K562 (cell line): Measurements from ENCODE around the gene DAB1. TPM values are rescaled to one million over a fixed set of nuclear protein-coding genes. Genes with fewer than 3 reads are reported as not detected.

Source experiments
- ATAC-seq: fragments of 200-7000 bp; cut with Tn5 transposase; 3 replicates; pipeline ENCODE4 v1.9.1; 2020; ENCODE audit warnings: moderate library complexity
- BruUV-seq: library from RNA; stranded (reverse); fragments of 400-500 nt; replicated peaks from 2 replicates; lab custom pipeline; 2021; lab: Mats Ljungman, UMichigan
- CTCF ChIA-PET: fragments of 300-600 bp; formaldehyde crosslinking; extraction: SDS; loops from one replicate; lab custom pipeline; 2021; ENCODE audit warnings: low intra/inter-chr PET ratio; lab: Yijun Ruan, JAX
- POLR2A ChIA-PET: fragments of 300-600, 350-650 bp; sonication (Branson Sonifier 250); formaldehyde crosslinking; extraction: SDS; loops from one replicate; lab custom pipeline; 2021; ENCODE audit warnings: antibody characterized with exemption, inconsistent platforms; lab: Yijun Ruan, JAX
- DNase-seq, 4 experiments: peaks; one replicate each; pipeline versions ENCODE4 v3.0.0 to v3.0.0-alpha.2; 2011 to 2018; ENCODE audit warnings: low spot score in 3 of 4, mixed read lengths in 3 of 4; ENCODE audit errors: extremely low read depth in 1 of 4
- FAIRE-seq: peaks from 2 replicates; lab custom pipeline; 2011; peaks lifted over from hg19 to GRCh38; lab: Jason Lieb, UNC
- H2AFZ ChIP-seq: 2 replicates; pipeline ENCODE4 v1.6.0; 2011; ENCODE audit warnings: low read depth, low read length, control low read depth, inconsistent platforms
- H3K27ac ChIP-seq: fragments of 200-600 bp; 3 replicates; pipeline ENCODE4 v1.8.0; 2011; ENCODE audit warnings: low read depth, mild to moderate bottlenecking, control low read depth, inconsistent platforms, low read length, moderate library complexity, mixed read lengths; ENCODE audit errors: extremely low read depth
- H3K27me3 ChIP-seq, 2 experiments: fragments of 300-600 bp in 1 of 2; 2 replicates in 1 of 2; 3 replicates in 1 of 2; pipeline versions ENCODE4 v1.6.0 to v1.8.0; 2011; ENCODE audit warnings: inconsistent platforms in 2 of 2, low read length in 2 of 2, mild to moderate bottlenecking in 1 of 2, mixed read lengths in 1 of 2, moderate library complexity in 1 of 2; ENCODE audit not compliant: control insufficient read depth in 2 of 2, insufficient read depth in 2 of 2
- H3K36me3 ChIP-seq: fragments of 300-600 bp; 3 replicates; pipeline ENCODE4 v1.8.0; 2011; ENCODE audit warnings: mild to moderate bottlenecking, low read length, inconsistent platforms; ENCODE audit not compliant: control insufficient read depth, insufficient read depth
- H3K4me1 ChIP-seq, 2 experiments: fragments of 200-600 bp in 1 of 2; replicated peaks in 1 of 2; 2 replicates in 1 of 2; 3 replicates in 1 of 2; pipeline versions ENCODE4 v1.5.1 to v1.8.0; 2011; ENCODE audit warnings: inconsistent platforms in 2 of 2, low read length in 2 of 2, mild to moderate bottlenecking in 1 of 2, mixed read lengths in 1 of 2, moderate library complexity in 1 of 2; ENCODE audit not compliant: control insufficient read depth in 2 of 2, insufficient read depth in 2 of 2
- H3K4me2 ChIP-seq: 2 replicates; pipeline ENCODE4 v1.6.1; 2011; ENCODE audit warnings: low read length, control low read depth, inconsistent platforms, mixed read lengths; ENCODE audit not compliant: insufficient read depth
- H3K4me3 ChIP-seq: fragments of 200-600 bp; sonication (generic), shearing (Covaris generic); 2 replicates; pipeline ENCODE4 v1.5.1; 2016; ENCODE audit warnings: control low read depth, inconsistent platforms
- H3K79me2 ChIP-seq: fragments of 200-600 bp; 3 replicates; pipeline ENCODE4 v1.8.0; 2011; ENCODE audit warnings: low read length, inconsistent platforms; ENCODE audit not compliant: control insufficient read depth, insufficient read depth
- H3K9ac ChIP-seq, 2 experiments: 2 replicates each; pipeline versions ENCODE4 v1.6.0 to v1.6.1; 2011; ENCODE audit warnings: low read depth in 2 of 2, low read length in 2 of 2, control low read depth in 1 of 2, inconsistent platforms in 1 of 2, mild to moderate bottlenecking in 1 of 2, mixed read lengths in 1 of 2; ENCODE audit not compliant: insufficient read depth in 1 of 2
- H3K9me1 ChIP-seq: one replicate; pipeline ENCODE4 v1.6.0; 2011; ENCODE audit warnings: inconsistent platforms, mild to moderate bottlenecking, low read length, moderate library complexity; ENCODE audit not compliant: control insufficient read depth, insufficient read depth
- H3K9me3 ChIP-seq: replicated peaks from 2 replicates; pipeline ENCODE4 v1.5.1; 2011; ENCODE audit warnings: low read depth, low read length, inconsistent platforms; ENCODE audit not compliant: control insufficient read depth, insufficient read depth
- H4K20me1 ChIP-seq: replicated peaks from 2 replicates; pipeline ENCODE4 v1.6.1; 2011; ENCODE audit warnings: low read length, inconsistent platforms, mixed read lengths; ENCODE audit not compliant: control insufficient read depth, insufficient read depth
- CC2D1A ChIP-seq: fragments of 450-650 bp; IDR thresholded peaks from 2 replicates; pipeline ENCODE4 v1.6.1; 2017; ENCODE audit warnings: mild to moderate bottlenecking
- DDX20 ChIP-seq: fragments of 450-650 bp; IDR thresholded peaks from 2 replicates; pipeline ENCODE4 v1.6.1; 2016; ENCODE audit warnings: missing genetic modification characterization, low read depth, mild to moderate bottlenecking, missing compliant biosample characterization, moderate library complexity
- ETV1 ChIP-seq: fragments of 450-650 bp; conservative IDR thresholded peaks from 2 replicates; pipeline ENCODE4 v1.6.1; 2016; ENCODE audit warnings: missing genetic modification characterization, control low read depth, low read depth, missing compliant biosample characterization
- HIVEP1 ChIP-seq: fragments of 250-450 bp; sonication (Bioruptor Pico); IDR thresholded peaks from 2 replicates; pipeline ENCODE4 v1.4.0; 2020; ENCODE audit warnings: mild to moderate bottlenecking
- NCOA2 ChIP-seq, 2 experiments: fragments of 450-650 bp; IDR thresholded peaks; 2 replicates each; pipeline ENCODE4 v1.6.1; 2018; ENCODE audit warnings: mild to moderate bottlenecking in 2 of 2, moderate library complexity in 1 of 2; ENCODE audit not compliant: partially characterized antibody in 2 of 2
- NFE2 ChIP-seq: IDR thresholded peaks from 2 replicates; pipeline ENCODE4 v1.6.1; 2014; ENCODE audit warnings: antibody characterized with exemption, low read depth
- NR2C2 ChIP-seq, 2 experiments: fragments of 200-800 bp in 1 of 2; sonication (Bioruptor generic) in 1 of 2; sonication (generic) in 1 of 2; formaldehyde crosslinking in 1 of 2; IDR thresholded peaks; 2 replicates each; pipeline versions ENCODE4 v1.6.1 to v1.8.0; 2016 to 2022; ENCODE audit warnings: mild to moderate bottlenecking in 1 of 2, missing compliant biosample characterization in 1 of 2, missing genetic modification characterization in 1 of 2, missing genetic modification reagents in 1 of 2
- PHTF2 ChIP-seq: fragments of 250-450 bp; sonication (Bioruptor Pico); IDR thresholded peaks from 2 replicates; pipeline ENCODE4 v1.5.0; 2021; ENCODE audit warnings: mild to moderate bottlenecking
- RNF2 ChIP-seq: sonication (generic); IDR thresholded peaks from 2 replicates; pipeline ENCODE4 v1.6.1; 2016
- SIRT6 ChIP-seq: IDR thresholded peaks from one replicate; pipeline ENCODE4 v1.6.1; 2012; ENCODE audit warnings: low read depth, mild to moderate bottlenecking, control low read depth, inconsistent platforms, low read length, moderate library complexity
- SRSF3 ChIP-seq: fragments of 200-400 bp; formaldehyde crosslinking; IDR thresholded peaks from 2 replicates; pipeline ENCODE4 v1.6.1; 2016; ENCODE audit warnings: mild to moderate bottlenecking, low read length, moderate library complexity; ENCODE audit not compliant: insufficient read depth
- STAT5B ChIP-seq: fragments of 250-450 bp; sonication (Bioruptor Pico); IDR thresholded peaks from 2 replicates; pipeline ENCODE4 v1.8.0; 2021; ENCODE audit warnings: mild to moderate bottlenecking, inconsistent platforms
- SUPT5H ChIP-seq: fragments of 450-650 bp; IDR thresholded peaks from 2 replicates; pipeline ENCODE4 v1.6.1; 2016
- ZEB2 ChIP-seq: fragments of 450-650 bp; IDR thresholded peaks from 2 replicates; pipeline ENCODE4 v1.6.1; 2016
- ZFP36 ChIP-seq: fragments of 150-350 bp; IDR thresholded peaks from 2 replicates; pipeline ENCODE4 v1.6.1; 2018; ENCODE audit warnings: low read length, low read depth; ENCODE audit not compliant: partially characterized antibody
- ZNF197 ChIP-seq: fragments of 200-800 bp; sonication (Bioruptor generic); IDR thresholded peaks from 2 replicates; pipeline ENCODE4 v1.6.1; 2016; ENCODE audit warnings: low read depth, missing genetic modification characterization, missing compliant biosample characterization
- ZNF23 ChIP-seq: fragments of 250-450 bp; sonication (Bioruptor Pico); IDR thresholded peaks from 2 replicates; pipeline ENCODE4 v1.4.0; 2020; ENCODE audit warnings: mild to moderate bottlenecking
- ZNF668 ChIP-seq: fragments of 250-450 bp; sonication (Bioruptor Pico); IDR thresholded peaks from 2 replicates; pipeline ENCODE4 v1.8.0; 2022; ENCODE audit warnings: mild to moderate bottlenecking, inconsistent platforms
- ZNF77 ChIP-seq: fragments of 250-450 bp; sonication (Bioruptor Pico); IDR thresholded peaks from 2 replicates; pipeline ENCODE4 v1.5.0; 2020
- WGBS: fragments of 100-300 bp; shearing (Covaris generic); methylation state at CpG from one replicate; pipeline ENCODE4 v1.1.6; 2016; ENCODE audit warnings: low coverage, mixed read lengths; ENCODE audit not compliant: insufficient coverage; ENCODE audit errors: missing lambda C conversion rate; 5-methylcytosine and 5-hydroxymethylcytosine counted together
- in situ Hi-C: fragments of 300-500 bp; cut with MboI; formaldehyde crosslinking; loops from 4 replicates; pipeline ENCODE4 v1.15.0; 2018; ENCODE audit warnings: inconsistent platforms, mixed read lengths
- intact Hi-C: fragments of 100-400 bp; cut with micrococcal nuclease; formaldehyde crosslinking; loops from 2 replicates; pipeline ENCODE4 v1.14.2; 2022
- polyA plus RNA-seq, 8 experiments: library from polyadenylated mRNA; depleted of rRNA in 4 of 8; stranded (reverse) in 5 of 8; unstranded in 3 of 8; fragments of >200 nt; fragmentation: Nextera tagmentation in 2 of 8; fragmentation: Illumina TruSeq in 1 of 8; extraction: Ambion mirVana in 2 of 8; extraction: Trizol in 1 of 8; gene quantifications; 2 replicates each; pipeline versions ENCODE4 v1.2.1 to v1.2.3, GENCODE V29; 2011 to 2014; ENCODE audit warnings: inconsistent platforms in 1 of 8, missing spikeins in 1 of 8
- total RNA-seq, 7 experiments: library from RNA; depleted of rRNA in 6 of 7; stranded (reverse); fragments of >200 nt in 6 of 7; fragmentation: Illumina TruSeq in 2 of 7; extraction: Trizol in 2 of 7; gene quantifications; 2 replicates each; pipeline versions ENCODE4 v1.2.1 to v1.2.3, GENCODE V29; 2011 to 2021; ENCODE audit warnings: low replicate concordance in 1 of 7
- TF ChIP-seq, protein P1 (sequence below): fragments of 450-650 bp; formaldehyde crosslinking; IDR thresholded peaks from 2 replicates; pipeline ENCODE4 v1.4.0; 2020; ENCODE audit warnings: mild to moderate bottlenecking, moderate library complexity
- TF ChIP-seq, protein P2 (sequence below): fragments of 200-400 bp; formaldehyde crosslinking; IDR thresholded peaks from 2 replicates; pipeline ENCODE4 v1.6.1; 2017; ENCODE audit warnings: mild to moderate bottlenecking, low read depth, low read length, moderate library complexity

The DAB1 gene
- total and polyA plus RNA-seq, 9 of the 15 experiments (the other 6 are each of a cell fraction or from before 2014, with no cell fraction given): not detected

DNA sequence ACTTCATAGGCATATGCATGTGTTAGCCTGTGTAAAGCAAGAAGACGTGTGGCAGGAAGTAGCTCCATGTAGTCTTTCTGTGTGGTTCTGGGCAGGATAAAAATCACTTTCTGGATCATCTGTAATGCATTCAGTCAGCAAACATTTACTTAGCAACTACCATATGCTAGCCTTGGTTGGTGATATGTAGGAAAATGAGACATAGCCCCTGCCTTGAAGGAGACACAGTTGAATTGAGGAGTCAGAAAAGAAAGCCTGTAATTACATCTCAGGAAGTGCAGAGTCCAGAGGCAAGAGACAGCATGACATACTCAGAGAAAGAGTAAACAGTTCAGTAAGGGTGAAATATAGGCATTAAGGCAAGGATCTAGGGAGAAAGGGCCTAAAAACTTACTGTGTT lies 38.5 kb downstream of the DAB1 start (continued):
- TF ChIP-seq HIVEP1 (CRISPR knock-in tag): no peak
- TF ChIP-seq ZFP36: no peak

DNA sequence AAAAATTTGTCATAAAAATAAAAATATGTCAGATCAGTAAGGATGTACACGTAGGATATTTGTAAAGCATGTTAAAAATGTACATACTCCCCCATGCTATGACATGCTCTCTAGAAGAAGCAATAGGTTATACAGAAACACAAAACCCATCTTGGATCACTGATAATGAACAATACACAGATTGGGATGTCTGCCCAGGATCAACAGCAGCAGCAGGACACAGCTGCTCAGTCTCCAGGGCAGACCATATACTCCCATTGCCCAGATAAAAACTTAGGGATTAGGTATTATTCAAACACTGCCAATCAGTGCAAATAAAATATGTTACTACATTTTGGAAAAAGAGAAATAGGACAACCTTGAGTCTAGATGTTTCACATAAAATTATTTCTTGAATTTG lies 39.0 kb downstream of the DAB1 start:
- Histone ChIP-seq H3K9me3 (no peaks in the 10 kb centered on the region), H3K36me3 (no peaks in the 10 kb centered on the region), H4K20me1 (no peaks in the 10 kb centered on the region; the same call in 1 of the 2 replicates), H3K4me3 (no peak overlapping the region), H3K27me3 (no peaks in the 10 kb centered on the region; a peak in 1 of 5 replicates), H3K4me1 (no peaks in the 10 kb centered on the region), H3K79me2 (no peaks in the 10 kb centered on the region), H2AFZ (no peak overlapping the region), H3K9ac (no peak overlapping the region), H3K4me2 (no peak overlapping the region), H3K27ac (no peak overlapping the region), H3K9me1 (no peaks in the 10 kb centered on the region)
- ATAC-seq: no peak
- no TSS peak for BruUV-seq
- no peak for DNase-seq
- FAIRE-seq: no peak
- intact Hi-C loops: no loop called here
- ChIA-PET CTCF (no interaction called here), POLR2A (no interaction called here)
- in situ Hi-C loops: no loop called here
- WGBS: 0% methylated on average over 1 of the region's 1 CpG
- TF ChIP-seq DDX20 (tag) (no peak), ZNF197 (CRISPR knock-in tag) (no peak), ZNF23 (CRISPR knock-in tag) (no peak), ETV1 (tag) (no peak), ZNF668 (no peak), NR2C2 (CRISPR knock-in tag; IDR thresholded peaks at IDR 0.05) (no peak), NR2C2 (tag; IDR thresholded peaks at IDR 0.05) (no peak), NCOA2 (IDR thresholded peaks at IDR 0.05; ENCODE audit: partially characterized antibody in 2 of 2) (no peak), SIRT6 (no peak), NFE2 (no peak), ZEB2 (no peak), RNF2 (no peak), PHTF2 (no peak), ZNF77 (CRISPR knock-in tag) (no peak), CC2D1A (no peak), SUPT5H (no peak), SRSF3 (no peak), STAT5B (CRISPR knock-in tag) (no peak)
- TF ChIP-seq, protein P1, sequence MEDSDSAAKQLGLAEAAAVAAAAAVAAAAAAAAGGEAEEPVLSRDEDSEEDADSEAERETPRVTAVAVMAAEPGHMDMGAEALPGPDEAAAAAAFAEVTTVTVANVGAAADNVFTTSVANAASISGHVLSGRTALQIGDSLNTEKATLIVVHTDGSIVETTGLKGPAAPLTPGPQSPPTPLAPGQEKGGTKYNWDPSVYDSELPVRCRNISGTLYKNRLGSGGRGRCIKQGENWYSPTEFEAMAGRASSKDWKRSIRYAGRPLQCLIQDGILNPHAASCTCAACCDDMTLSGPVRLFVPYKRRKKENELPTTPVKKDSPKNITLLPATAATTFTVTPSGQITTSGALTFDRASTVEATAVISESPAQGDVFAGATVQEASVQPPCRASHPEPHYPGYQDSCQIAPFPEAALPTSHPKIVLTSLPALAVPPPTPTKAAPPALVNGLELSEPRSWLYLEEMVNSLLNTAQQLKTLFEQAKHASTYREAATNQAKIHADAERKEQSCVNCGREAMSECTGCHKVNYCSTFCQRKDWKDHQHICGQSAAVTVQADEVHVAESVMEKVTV (CRISPR knock-in tag): no peak
- TF ChIP-seq, protein P2, sequence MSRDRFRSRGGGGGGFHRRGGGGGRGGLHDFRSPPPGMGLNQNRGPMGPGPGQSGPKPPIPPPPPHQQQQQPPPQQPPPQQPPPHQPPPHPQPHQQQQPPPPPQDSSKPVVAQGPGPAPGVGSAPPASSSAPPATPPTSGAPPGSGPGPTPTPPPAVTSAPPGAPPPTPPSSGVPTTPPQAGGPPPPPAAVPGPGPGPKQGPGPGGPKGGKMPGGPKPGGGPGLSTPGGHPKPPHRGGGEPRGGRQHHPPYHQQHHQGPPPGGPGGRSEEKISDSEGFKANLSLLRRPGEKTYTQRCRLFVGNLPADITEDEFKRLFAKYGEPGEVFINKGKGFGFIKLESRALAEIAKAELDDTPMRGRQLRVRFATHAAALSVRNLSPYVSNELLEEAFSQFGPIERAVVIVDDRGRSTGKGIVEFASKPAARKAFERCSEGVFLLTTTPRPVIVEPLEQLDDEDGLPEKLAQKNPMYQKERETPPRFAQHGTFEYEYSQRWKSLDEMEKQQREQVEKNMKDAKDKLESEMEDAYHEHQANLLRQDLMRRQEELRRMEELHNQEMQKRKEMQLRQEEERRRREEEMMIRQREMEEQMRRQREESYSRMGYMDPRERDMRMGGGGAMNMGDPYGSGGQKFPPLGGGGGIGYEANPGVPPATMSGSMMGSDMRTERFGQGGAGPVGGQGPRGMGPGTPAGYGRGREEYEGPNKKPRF: no peak
